Stomach (tissue), 4 donors: ENCODE results near the gene TNFRSF1B.

ENCODE experiments used
- EP300 ChIP-seq: sonication (generic); formaldehyde crosslinking; IDR thresholded peaks from one replicate; pipeline ENCODE4 v1.6.1; 2017; ENCODE audit warnings: antibody characterized with exemption
- POLR2A ChIP-seq, 4 donors: fragments of 450-650 bp; IDR thresholded peaks; one replicate each; pipeline ENCODE4 v1.6.1; 2016; ENCODE audit warnings: antibody characterized with exemption in 4 of 4, control low read depth in 2 of 4, mild to moderate bottlenecking in 1 of 4, moderate library complexity in 1 of 4
- POLR2AphosphoS5 ChIP-seq, 3 donors: sonication (generic); formaldehyde crosslinking; IDR thresholded peaks; one replicate each; pipeline ENCODE4 v1.6.1; 2016; ENCODE audit warnings: antibody characterized with exemption in 3 of 3
- TF ChIP-seq, protein P1 (sequence below), 7 experiments: fragments of 450-650 bp in 4 of 7; fragments of 200-600 bp in 3 of 7; sonication (generic) in 3 of 7; IDR thresholded peaks; one replicate each; pipeline ENCODE4 v1.5.1; 2016 to 2019; ENCODE audit warnings: antibody characterized with exemption in 7 of 7, control low read depth in 2 of 7, mild to moderate bottlenecking in 1 of 7

DNA sequence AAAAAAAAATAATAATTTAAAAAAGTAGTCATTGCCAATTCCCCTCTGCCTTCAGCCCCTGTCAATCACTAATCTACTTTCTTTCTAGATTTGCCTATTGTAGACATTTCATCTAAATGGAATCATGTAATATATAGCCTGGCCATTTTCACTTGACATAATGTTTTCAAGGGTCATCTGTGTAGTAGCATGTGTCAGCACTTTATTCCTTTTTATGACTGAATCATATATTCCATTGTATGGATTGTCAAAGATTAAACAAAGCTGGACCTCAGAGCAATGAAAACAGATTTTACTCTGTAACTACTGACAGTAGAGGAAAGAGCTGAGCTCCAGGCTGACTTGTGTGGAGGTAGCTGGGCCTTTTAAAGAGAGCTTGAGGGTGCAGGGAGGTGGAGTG is 78.9 kb downstream of the TNFRSF1B start:
- TF ChIP-seq, protein P1, sequence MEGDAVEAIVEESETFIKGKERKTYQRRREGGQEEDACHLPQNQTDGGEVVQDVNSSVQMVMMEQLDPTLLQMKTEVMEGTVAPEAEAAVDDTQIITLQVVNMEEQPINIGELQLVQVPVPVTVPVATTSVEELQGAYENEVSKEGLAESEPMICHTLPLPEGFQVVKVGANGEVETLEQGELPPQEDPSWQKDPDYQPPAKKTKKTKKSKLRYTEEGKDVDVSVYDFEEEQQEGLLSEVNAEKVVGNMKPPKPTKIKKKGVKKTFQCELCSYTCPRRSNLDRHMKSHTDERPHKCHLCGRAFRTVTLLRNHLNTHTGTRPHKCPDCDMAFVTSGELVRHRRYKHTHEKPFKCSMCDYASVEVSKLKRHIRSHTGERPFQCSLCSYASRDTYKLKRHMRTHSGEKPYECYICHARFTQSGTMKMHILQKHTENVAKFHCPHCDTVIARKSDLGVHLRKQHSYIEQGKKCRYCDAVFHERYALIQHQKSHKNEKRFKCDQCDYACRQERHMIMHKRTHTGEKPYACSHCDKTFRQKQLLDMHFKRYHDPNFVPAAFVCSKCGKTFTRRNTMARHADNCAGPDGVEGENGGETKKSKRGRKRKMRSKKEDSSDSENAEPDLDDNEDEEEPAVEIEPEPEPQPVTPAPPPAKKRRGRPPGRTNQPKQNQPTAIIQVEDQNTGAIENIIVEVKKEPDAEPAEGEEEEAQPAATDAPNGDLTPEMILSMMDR (IDR thresholded peaks at IDR 0.05): no peak
- TF ChIP-seq POLR2A (IDR thresholded peaks at IDR 0.05) (no peak), POLR2AphosphoS5 (IDR thresholded peaks at IDR 0.05) (no peak), EP300 (no peak)
